ENCODE results near the gene HARS1. TPM values are rescaled to one million over a fixed set of nuclear protein-coding genes. Genes with fewer than 3 reads are reported as not detected.
A peak's percentile ranks its signal among the peaks of the same experiment; 100 is the strongest.

The HARS1 gene
- total RNA-seq, 1 donor from 2014 or later: 75.0 TPM

- TF ChIP-seq CTCF (IDR thresholded peaks at IDR 0.05; ENCODE audit: unreplicated experiment): no peak
- Mint-ChIP-seq H3K36me3 (ENCODE audit: low read depth, unreplicated experiment) (peaks cover 20% of the 10 kb centered on the region), H3K9me3 (ENCODE audit: unreplicated experiment) (no peaks in the 10 kb centered on the region), H3K27ac (ENCODE audit: unreplicated experiment) (no peak overlapping the region), H3K27me3 (ENCODE audit: unreplicated experiment) (peaks cover 11% of the 10 kb centered on the region), H3K4me1 (ENCODE audit: unreplicated experiment) (peaks cover 23% of the 10 kb centered on the region), H3K4me3 (ENCODE audit: unreplicated experiment) (no peak overlapping the region)
- DNase-seq (ENCODE audit: low spot score): no peak
Measured at GRCh38 chr5:140637371-140638100, 53.6 kb downstream of the HARS1 start.

GRCh38 chr5:140635291-140636257 lies 55.6 kb downstream of the HARS1 start:
- peaks cover 19% of the 10 kb centered on the region for H3K36me3 Mint-ChIP-seq (ENCODE audit: low read depth, unreplicated experiment)
- peaks cover 11% of the 10 kb centered on the region for H3K27me3 Mint-ChIP-seq (ENCODE audit: unreplicated experiment)
- no peak overlapping the region for H3K27ac Mint-ChIP-seq (ENCODE audit: unreplicated experiment)
- peaks cover 16% of the 10 kb centered on the region for H3K4me1 Mint-ChIP-seq (ENCODE audit: unreplicated experiment)
- TF ChIP-seq CTCF (IDR thresholded peaks at IDR 0.05; ENCODE audit: unreplicated experiment): no peak
- no peak for DNase-seq (ENCODE audit: low spot score)
- H3K4me3 Mint-ChIP-seq (ENCODE audit: unreplicated experiment): no peak overlapping the region
- peaks cover 7% of the 10 kb centered on the region for H3K9me3 Mint-ChIP-seq (ENCODE audit: unreplicated experiment)

- TF ChIP-seq CTCF (IDR thresholded peaks at IDR 0.05; ENCODE audit: unreplicated experiment): no peak
- Mint-ChIP-seq H3K36me3 (ENCODE audit: low read depth, unreplicated experiment) (peaks cover 14% of the 10 kb centered on the region), H3K4me1 (ENCODE audit: unreplicated experiment) (peaks cover 8% of the 10 kb centered on the region), H3K9me3 (ENCODE audit: unreplicated experiment) (peaks cover 8% of the 10 kb centered on the region), H3K27ac (ENCODE audit: unreplicated experiment) (no peak overlapping the region), H3K27me3 (ENCODE audit: unreplicated experiment) (peaks cover 7% of the 10 kb centered on the region), H3K4me3 (ENCODE audit: unreplicated experiment) (no peak overlapping the region)
- DNase-seq (ENCODE audit: low spot score): no peak
Measured at GRCh38 chr5:140634103-140634502, 57.1 kb downstream of the HARS1 start.

GRCh38 chr5:140633501-140633900 lies 57.7 kb downstream of the HARS1 start:
- TF ChIP-seq CTCF (IDR thresholded peaks at IDR 0.05; ENCODE audit: unreplicated experiment): no peak
- Mint-ChIP-seq H3K27me3 (ENCODE audit: unreplicated experiment) (peaks cover 4% of the 10 kb centered on the region), H3K36me3 (ENCODE audit: low read depth, unreplicated experiment) (peaks cover 10% of the 10 kb centered on the region), H3K9me3 (ENCODE audit: unreplicated experiment) (peaks cover 8% of the 10 kb centered on the region), H3K4me3 (ENCODE audit: unreplicated experiment) (no peak overlapping the region), H3K27ac (ENCODE audit: unreplicated experiment) (peak overlapping the region; percentile 52), H3K4me1 (ENCODE audit: unreplicated experiment) (peaks cover 3% of the 10 kb centered on the region)
- no peak for DNase-seq (ENCODE audit: low spot score)
